Type B pancreatic cell (in vitro differentiated cells): Measurements from ENCODE around the gene FAM210A. TPM values are rescaled to one million over a fixed set of nuclear protein-coding genes. Genes with fewer than 3 reads are reported as not detected.

Experiments used
- DNase-seq: peaks from one replicate; pipeline ENCODE4 v3.0.0; 2021; ENCODE audit warnings: mixed read lengths; ENCODE audit not compliant: unreplicated experiment; ENCODE audit errors: extremely low spot score
- H3K27ac Mint-ChIP-seq: 2 replicates; pipeline ENCODE4 v1.8.0; 2021; ENCODE audit warnings: mild to moderate bottlenecking, mixed read lengths
- H3K27me3 Mint-ChIP-seq: 2 replicates; pipeline ENCODE4 v1.8.0; 2021; ENCODE audit warnings: mixed read lengths
- H3K36me3 Mint-ChIP-seq: 2 replicates; pipeline ENCODE4 v1.8.0; 2021; ENCODE audit warnings: mixed read lengths
- H3K4me1 Mint-ChIP-seq: one replicate; pipeline ENCODE4 v1.8.0; 2021; ENCODE audit warnings: mixed read lengths; ENCODE audit not compliant: unreplicated experiment
- H3K4me3 Mint-ChIP-seq: 2 replicates; pipeline ENCODE4 v1.8.0; 2021; ENCODE audit warnings: mild to moderate bottlenecking, mixed read lengths
- H3K9me3 Mint-ChIP-seq: 2 replicates; pipeline ENCODE4 v1.8.0; 2021; ENCODE audit warnings: mixed read lengths
- total RNA-seq: library from RNA; stranded (reverse); gene quantifications from 2 replicates; pipeline ENCODE4 v1.2.1, GENCODE V29; 2021; ENCODE audit warnings: low replicate concordance
- TF ChIP-seq, protein P1 (sequence below): fragments of 200-600 bp; sonication (generic); conservative IDR thresholded peaks from 2 replicates; pipeline ENCODE4 v1.5.0; 2021; ENCODE audit warnings: antibody characterized with exemption, mild to moderate bottlenecking

The FAM210A gene
- total RNA-seq, 1 donor from 2014 or later: 16.9 TPM

- Mint-ChIP-seq H3K27me3 (peaks cover 10% of the 10 kb centered on the region), H3K4me3 (no peak overlapping the region), H3K4me1 (no peaks in the 10 kb centered on the region), H3K9me3 (no peaks in the 10 kb centered on the region), H3K36me3 (no peaks in the 10 kb centered on the region), H3K27ac (no peak overlapping the region)
- TF ChIP-seq, protein P1, sequence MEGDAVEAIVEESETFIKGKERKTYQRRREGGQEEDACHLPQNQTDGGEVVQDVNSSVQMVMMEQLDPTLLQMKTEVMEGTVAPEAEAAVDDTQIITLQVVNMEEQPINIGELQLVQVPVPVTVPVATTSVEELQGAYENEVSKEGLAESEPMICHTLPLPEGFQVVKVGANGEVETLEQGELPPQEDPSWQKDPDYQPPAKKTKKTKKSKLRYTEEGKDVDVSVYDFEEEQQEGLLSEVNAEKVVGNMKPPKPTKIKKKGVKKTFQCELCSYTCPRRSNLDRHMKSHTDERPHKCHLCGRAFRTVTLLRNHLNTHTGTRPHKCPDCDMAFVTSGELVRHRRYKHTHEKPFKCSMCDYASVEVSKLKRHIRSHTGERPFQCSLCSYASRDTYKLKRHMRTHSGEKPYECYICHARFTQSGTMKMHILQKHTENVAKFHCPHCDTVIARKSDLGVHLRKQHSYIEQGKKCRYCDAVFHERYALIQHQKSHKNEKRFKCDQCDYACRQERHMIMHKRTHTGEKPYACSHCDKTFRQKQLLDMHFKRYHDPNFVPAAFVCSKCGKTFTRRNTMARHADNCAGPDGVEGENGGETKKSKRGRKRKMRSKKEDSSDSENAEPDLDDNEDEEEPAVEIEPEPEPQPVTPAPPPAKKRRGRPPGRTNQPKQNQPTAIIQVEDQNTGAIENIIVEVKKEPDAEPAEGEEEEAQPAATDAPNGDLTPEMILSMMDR: no peak
- DNase-seq: no peak
Measured at GRCh38 chr18:13620818-13621445, 105.4 kb downstream of the FAM210A start.

- no peaks in the 10 kb centered on the region for H3K4me1 Mint-ChIP-seq
- no peaks in the 10 kb centered on the region for H3K36me3 Mint-ChIP-seq
- no peak for DNase-seq
- H3K27ac Mint-ChIP-seq: no peak overlapping the region
- peaks cover 12% of the 10 kb centered on the region for H3K27me3 Mint-ChIP-seq
- TF ChIP-seq, protein P1: no peak
- no peak overlapping the region for H3K4me3 Mint-ChIP-seq
- no peaks in the 10 kb centered on the region for H3K9me3 Mint-ChIP-seq
Measured at GRCh38 chr18:13620206-13620672, 106.1 kb downstream of the FAM210A start.

- no peak overlapping the region for H3K27ac Mint-ChIP-seq
- H3K4me3 Mint-ChIP-seq: no peak overlapping the region
- H3K4me1 Mint-ChIP-seq: no peaks in the 10 kb centered on the region
- no peak for DNase-seq
- no peaks in the 10 kb centered on the region for H3K9me3 Mint-ChIP-seq
- TF ChIP-seq, protein P1: no peak
- no peaks in the 10 kb centered on the region for H3K36me3 Mint-ChIP-seq
- peaks cover 14% of the 10 kb centered on the region for H3K27me3 Mint-ChIP-seq
Measured at GRCh38 chr18:13619505-13620205, 106.7 kb downstream of the FAM210A start.

DNA sequence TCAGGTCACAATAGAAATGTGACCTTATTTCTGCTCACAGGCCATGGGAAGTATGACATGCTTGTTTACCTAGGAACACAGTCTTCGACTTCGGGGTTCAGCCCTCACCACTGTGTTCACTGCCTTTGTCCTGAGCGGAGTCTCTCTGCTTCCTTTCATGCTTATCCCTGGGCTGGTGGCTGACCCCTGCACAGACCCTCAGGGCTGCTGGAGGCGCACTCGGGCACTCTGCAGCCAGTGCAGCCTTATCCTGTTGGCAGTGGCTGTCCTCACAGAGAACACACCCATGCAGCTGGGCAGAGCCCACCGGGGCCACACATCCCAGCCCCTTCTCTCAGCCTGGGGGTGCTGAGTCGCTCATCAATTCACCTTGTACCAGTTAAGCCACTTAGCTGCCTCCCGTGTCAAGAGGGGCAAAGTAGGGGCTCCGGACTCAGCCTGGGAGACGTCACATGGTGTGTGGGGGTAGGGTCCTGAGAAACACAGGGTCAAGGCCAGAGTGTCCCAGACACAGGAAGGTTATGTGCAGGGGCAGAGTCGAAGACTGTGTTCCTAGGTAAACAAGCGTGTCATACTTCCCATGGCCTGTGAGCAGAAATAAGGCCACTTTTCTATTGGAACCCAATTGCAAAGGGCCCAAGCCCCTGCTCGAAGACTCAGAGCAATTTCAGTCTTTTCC is 107.5 kb downstream of the FAM210A start:
- no peaks in the 10 kb centered on the region for H3K4me1 Mint-ChIP-seq
- no peak for DNase-seq
- H3K27ac Mint-ChIP-seq: no peak overlapping the region
- H3K4me3 Mint-ChIP-seq: no peak overlapping the region
- H3K9me3 Mint-ChIP-seq: no peaks in the 10 kb centered on the region
- H3K27me3 Mint-ChIP-seq: peaks cover 15% of the 10 kb centered on the region
- TF ChIP-seq, protein P1: no peak
- no peaks in the 10 kb centered on the region for H3K36me3 Mint-ChIP-seq

- TF ChIP-seq, protein P1: no peak
- Mint-ChIP-seq H3K27me3 (peaks cover 18% of the 10 kb centered on the region), H3K4me1 (no peaks in the 10 kb centered on the region), H3K36me3 (no peaks in the 10 kb centered on the region), H3K9me3 (no peaks in the 10 kb centered on the region), H3K4me3 (no peak overlapping the region), H3K27ac (no peak overlapping the region)
- DNase-seq: no peak
Measured at GRCh38 chr18:13617826-13618515, 108.4 kb downstream of the FAM210A start.
